Pancreas (tissue), 10 donors: Measurements from ENCODE around the gene ONECUT1. TPM values are rescaled to one million over a fixed set of nuclear protein-coding genes. Genes with fewer than 3 reads are reported as not detected.

Source experiments
- ATAC-seq, 4 donors: fragments of 200-7000 bp; cut with Tn5 transposase; one replicate each; pipeline versions ENCODE4 v1.8.0 to v1.9.1; 2020; ENCODE audit warnings: mild to moderate bottlenecking in 4 of 4, moderate library complexity in 4 of 4
- DNase-seq, 6 donors: peaks; one replicate each; pipeline ENCODE4 v3.0.0-alpha.2; 2020
- FAIRE-seq: peaks from 2 replicates; lab custom pipeline; 2012; peaks lifted over from hg19 to GRCh38; lab: Jason Lieb, UNC
- H3K27ac ChIP-seq, 4 donors: fragments of 200-600 bp; sonication (generic); 1 replicate in 3 of 4; 2 replicates in 1 of 4; pipeline versions ENCODE4 v1.5.0 to v1.8.0; 2020
- H3K27me3 ChIP-seq, 4 donors: fragments of 200-600 bp; one replicate each; pipeline ENCODE4 v1.8.0; 2021
- H3K36me3 ChIP-seq, 3 donors: fragments of 200-600 bp; sonication (generic) in 1 of 3; one replicate each; pipeline versions ENCODE4 v1.5.0 to v1.8.0; 2020 to 2021
- H3K4me1 ChIP-seq, 3 donors: fragments of 200-600 bp; one replicate each; pipeline ENCODE4 v1.8.0; 2021
- H3K4me3 ChIP-seq, 4 donors: fragments of 200-600 bp; sonication (generic) in 2 of 4; one replicate each; pipeline versions ENCODE4 v1.5.0 to v1.8.0; 2020 to 2021
- H3K9me3 ChIP-seq, 4 donors: fragments of 200-600 bp; one replicate each; pipeline ENCODE4 v1.8.0; 2021
- WGBS, 2 donors: extraction: QIAGEN DNeasy Blood & Tissue Kit; methylation state at CpG; one replicate each; pipeline ENCODE4 v1.1.7; 2013; 5-methylcytosine and 5-hydroxymethylcytosine counted together
- intact Hi-C, 3 donors: fragments of 100-400 bp; cut with DNase I; formaldehyde crosslinking; loops; one replicate each; pipeline versions ENCODE4 v1.11.1 to v1.14.2; 2022
- polyA plus RNA-seq, 2 donors: library from polyadenylated mRNA; stranded (reverse); fragments of 200-250 nt; gene quantifications; one replicate each; pipeline ENCODE4 v1.2.3, GENCODE V29; 2013
- total RNA-seq, 6 donors: library from RNA; stranded (reverse); fragmentation: NEBNext Ultra II Directional in 4 of 6; extraction: Animal tissue kit (Norgen Biotek cat#: 25700) in 4 of 6; gene quantifications; one replicate each; pipeline versions ENCODE4 v1.2.1 to v1.2.4, GENCODE V29; 2021 to 2023
- TF ChIP-seq, protein P1 (sequence below), 4 donors: fragments of 200-600 bp; sonication (generic) in 3 of 4; IDR thresholded peaks; one replicate each; pipeline versions ENCODE4 v1.5.0 to v1.8.0; 2021; ENCODE audit warnings: antibody characterized with exemption in 4 of 4
- donor health status: healthy with polysubstance abuse.
- donor health status: DM: no; HTN: no; CAD: no; lungs with moderate emphysema.
- donor health status: DM: no; HTN: no; CAD: no.
- donor health status: control.
- donor health status: control.
- donor health status: Bipolar disorder and iron deficiency.
- donor health status: DM: yes; HTN: yes; CAD: no.
- donor health status: DM: no; HTN: no; CAD: no.
- donor health status: DM: no; HTN: no; CAD: no.
- donor health status: DM: yes; HTN: yes; CAD: no.

Gene ONECUT1
- total and polyA plus RNA-seq, 8 donors: 8.0 to 56.2 (median 36.8) TPM

DNA sequence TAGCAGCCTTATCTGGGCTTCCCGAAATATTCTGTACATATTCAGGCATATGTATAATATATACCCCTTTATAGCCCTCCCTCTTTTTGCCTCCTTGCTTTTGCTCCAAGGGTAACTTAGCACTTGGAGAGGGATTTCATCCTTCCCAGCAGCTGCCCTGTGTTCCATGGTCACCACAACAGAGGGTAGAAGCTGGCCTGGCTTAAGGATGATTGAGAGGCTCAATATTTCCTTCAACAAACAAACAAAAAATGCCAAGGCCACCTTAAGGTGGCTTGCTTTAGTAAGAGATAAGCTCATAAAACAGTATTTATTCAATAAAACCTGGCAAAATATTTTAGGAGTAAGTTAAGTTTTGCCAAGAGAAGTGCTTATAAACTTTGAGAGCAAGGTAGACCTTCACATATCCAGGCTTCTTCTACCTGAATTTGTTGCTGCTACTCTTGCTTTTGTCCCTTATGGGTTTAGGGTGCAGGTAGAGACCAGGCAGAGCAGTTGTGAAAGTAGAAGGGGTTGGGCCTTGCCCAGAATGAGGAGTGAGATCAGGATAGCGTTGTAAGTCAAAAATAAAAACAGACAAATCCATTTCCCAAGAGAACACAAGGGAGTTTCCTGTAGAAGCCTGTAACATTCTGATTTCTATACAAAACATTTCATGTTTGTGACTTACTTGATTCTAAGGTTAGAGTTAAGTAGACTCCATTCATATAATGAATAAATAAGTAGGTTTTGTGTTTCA lies 58.2 kb downstream of the ONECUT1 start:
- Histone ChIP-seq H3K27ac (no peak overlapping the region), H3K4me3 (no peak overlapping the region), H3K36me3 (no peaks in the 10 kb centered on the region), H3K27me3 (no peaks in the 10 kb centered on the region), H3K9me3 (no peaks in the 10 kb centered on the region), H3K4me1 (peaks cover 0 to 15% (median 3%) of the 10 kb centered on the region in 3 donors)
- WGBS, 2 donors: 25 to 40% methylated on average over 2 of the region's 2 CpGs
- intact Hi-C loops: loop anchor here in 2 of 3 donors (10.0 kb wide), 1 partner anchor 477 kb away; no protein-coding TSS in a partner anchor
- no peak for FAIRE-seq
- TF ChIP-seq, protein P1, sequence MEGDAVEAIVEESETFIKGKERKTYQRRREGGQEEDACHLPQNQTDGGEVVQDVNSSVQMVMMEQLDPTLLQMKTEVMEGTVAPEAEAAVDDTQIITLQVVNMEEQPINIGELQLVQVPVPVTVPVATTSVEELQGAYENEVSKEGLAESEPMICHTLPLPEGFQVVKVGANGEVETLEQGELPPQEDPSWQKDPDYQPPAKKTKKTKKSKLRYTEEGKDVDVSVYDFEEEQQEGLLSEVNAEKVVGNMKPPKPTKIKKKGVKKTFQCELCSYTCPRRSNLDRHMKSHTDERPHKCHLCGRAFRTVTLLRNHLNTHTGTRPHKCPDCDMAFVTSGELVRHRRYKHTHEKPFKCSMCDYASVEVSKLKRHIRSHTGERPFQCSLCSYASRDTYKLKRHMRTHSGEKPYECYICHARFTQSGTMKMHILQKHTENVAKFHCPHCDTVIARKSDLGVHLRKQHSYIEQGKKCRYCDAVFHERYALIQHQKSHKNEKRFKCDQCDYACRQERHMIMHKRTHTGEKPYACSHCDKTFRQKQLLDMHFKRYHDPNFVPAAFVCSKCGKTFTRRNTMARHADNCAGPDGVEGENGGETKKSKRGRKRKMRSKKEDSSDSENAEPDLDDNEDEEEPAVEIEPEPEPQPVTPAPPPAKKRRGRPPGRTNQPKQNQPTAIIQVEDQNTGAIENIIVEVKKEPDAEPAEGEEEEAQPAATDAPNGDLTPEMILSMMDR (IDR thresholded peaks at IDR 0.05): no peak
- peak in 1 of 6 donors; percentile 19 for DNase-seq
- ATAC-seq: peak in 3 of 4 donors; percentile 48 to 69 (median 66)

DNA sequence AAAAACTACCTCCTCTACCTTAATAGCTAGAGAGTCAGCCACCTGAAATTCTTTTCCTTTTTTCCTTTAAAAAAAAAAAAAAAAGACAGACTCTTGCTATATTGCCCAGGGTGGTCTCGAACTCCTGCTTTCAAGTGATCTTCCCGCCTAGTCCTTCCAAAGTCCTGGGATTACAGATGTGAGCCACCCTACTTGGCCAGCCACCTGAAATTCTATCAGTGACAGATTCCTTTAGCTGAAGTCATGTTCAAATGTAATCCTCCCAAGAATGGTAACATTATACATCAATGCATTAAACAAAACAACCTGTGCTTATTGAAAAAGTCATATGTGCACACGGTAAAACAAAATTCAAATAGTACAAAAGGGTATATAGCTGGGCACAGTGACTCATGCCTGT lies 59.1 kb downstream of the ONECUT1 start:
- H3K27ac ChIP-seq: no peak overlapping the region
- DNase-seq (no peak), ATAC-seq (no peak), FAIRE-seq (no peak)
- peaks cover 0 to 15% (median 3%) of the 10 kb centered on the region in 3 donors for H3K4me1 ChIP-seq
- no peaks in the 10 kb centered on the region for H3K9me3 ChIP-seq
- H3K27me3 ChIP-seq: no peaks in the 10 kb centered on the region
- no peaks in the 10 kb centered on the region for H3K36me3 ChIP-seq
- H3K4me3 ChIP-seq: no peak overlapping the region
- WGBS, 2 donors: 79 to 95% methylated on average over 3 of the region's 3 CpGs
- intact Hi-C loops: loop anchor here in 2 of 3 donors (10.0 kb wide), 1 partner anchor 476 kb away; no protein-coding TSS in a partner anchor
- TF ChIP-seq, protein P1 (IDR thresholded peaks at IDR 0.05): no peak

DNA sequence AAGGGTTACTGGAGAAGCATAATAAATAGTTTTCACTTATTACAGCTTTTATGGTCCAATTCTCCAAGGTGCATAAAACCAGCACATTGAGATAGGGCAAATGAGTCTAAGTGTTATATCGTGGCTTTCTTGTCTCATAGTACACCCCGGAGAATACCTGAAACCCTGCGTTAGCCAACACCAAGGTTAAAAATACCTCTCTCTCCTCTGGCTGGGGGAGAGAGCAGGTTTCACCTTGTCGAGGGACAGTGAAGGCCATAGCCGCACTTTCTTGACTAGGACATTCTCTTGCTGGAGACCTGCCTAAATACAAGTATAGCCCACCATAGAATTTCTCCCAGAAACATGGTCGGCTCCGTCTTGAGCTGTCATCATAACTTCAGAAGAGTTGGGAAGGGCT lies 59.5 kb downstream of the ONECUT1 start:
- ATAC-seq: no peak
- Histone ChIP-seq H3K9me3 (no peaks in the 10 kb centered on the region), H3K4me3 (no peak overlapping the region), H3K4me1 (peaks cover 0 to 15% (median 3%) of the 10 kb centered on the region in 3 donors), H3K36me3 (no peaks in the 10 kb centered on the region), H3K27me3 (no peaks in the 10 kb centered on the region), H3K27ac (no peak overlapping the region)
- TF ChIP-seq, protein P1 (IDR thresholded peaks at IDR 0.05): no peak
- DNase-seq: no peak
- intact Hi-C loops: loop anchor here in 2 of 3 donors (10.0 kb wide), 1 partner anchor 476 kb away; no protein-coding TSS in a partner anchor
- WGBS, 2 donors: 73 to 86% methylated on average over 7 of the region's 7 CpGs
- no peak for FAIRE-seq

DNA sequence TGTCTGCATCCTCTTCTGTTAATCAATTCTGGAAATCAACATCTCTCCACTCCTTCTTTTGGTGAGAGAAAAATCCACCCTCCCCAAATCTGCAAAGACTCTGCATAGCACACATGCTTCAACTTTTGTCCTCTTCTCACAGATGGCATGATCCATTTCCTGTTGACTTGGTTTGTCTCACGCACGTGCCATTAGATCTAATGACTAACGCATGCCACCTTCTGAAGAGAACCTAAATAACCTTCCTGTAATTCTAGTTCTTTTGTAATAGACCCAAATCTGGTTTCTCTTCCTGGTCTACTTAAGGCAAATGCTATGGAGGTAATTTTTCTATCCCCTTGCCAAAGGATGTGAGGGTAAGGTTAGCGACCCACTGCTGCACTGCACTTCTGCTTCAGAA lies 60.0 kb downstream of the ONECUT1 start:
- Histone ChIP-seq H3K36me3 (no peaks in the 10 kb centered on the region), H3K4me3 (no peak overlapping the region), H3K27ac (no peak overlapping the region), H3K9me3 (no peaks in the 10 kb centered on the region), H3K27me3 (no peaks in the 10 kb centered on the region), H3K4me1 (peaks cover 0 to 15% (median 3%) of the 10 kb centered on the region in 3 donors)
- WGBS, 2 donors: 77 to 80% methylated on average over 4 of the region's 4 CpGs
- intact Hi-C loops: loop anchor here in 2 of 3 donors (10.0 kb wide), 1 partner anchor 475 kb away; no protein-coding TSS in a partner anchor
- no peak for DNase-seq
- TF ChIP-seq, protein P1 (IDR thresholded peaks at IDR 0.05): no peak
- ATAC-seq: no peak
- no peak for FAIRE-seq

DNA sequence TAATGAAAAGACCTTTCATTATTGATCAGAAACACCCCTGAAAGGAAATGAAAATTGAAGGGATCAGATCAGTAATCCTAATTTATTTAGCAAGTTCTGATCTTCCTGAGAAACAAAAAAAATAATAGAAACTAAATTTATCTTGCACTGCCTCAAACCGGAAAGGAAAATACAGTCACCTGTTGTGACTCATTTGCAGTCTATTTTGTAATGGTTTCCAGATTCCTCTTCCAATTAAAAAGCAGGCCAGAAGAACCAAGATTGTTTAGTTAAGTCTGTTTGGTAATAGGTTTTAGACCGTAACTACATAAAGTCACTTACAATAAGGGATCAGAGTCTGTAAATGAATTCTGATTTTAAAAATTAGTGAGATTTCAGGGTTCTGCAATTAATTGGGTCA lies 61.2 kb downstream of the ONECUT1 start:
- 71 to 76% methylated on average over 2 of the region's 2 CpGs for WGBS, 2 donors
- no peaks in the 10 kb centered on the region for H3K9me3 ChIP-seq
- no peaks in the 10 kb centered on the region for H3K36me3 ChIP-seq
- H3K27ac ChIP-seq: no peak overlapping the region
- TF ChIP-seq, protein P1 (IDR thresholded peaks at IDR 0.05): no peak
- H3K4me1 ChIP-seq: peaks cover 0 to 15% (median 3%) of the 10 kb centered on the region in 3 donors
- H3K27me3 ChIP-seq: no peaks in the 10 kb centered on the region
- no peak overlapping the region for H3K4me3 ChIP-seq
- intact Hi-C loops: no loop called here
- DNase-seq (no peak), FAIRE-seq (no peak), ATAC-seq (no peak)
